Measurements from ENCODE around the gene FCMR.

GRCh38 chr1:206859082-206859521, 62.6 kb downstream of the FCMR start:
- TF ChIP-seq CTCF (IDR thresholded peaks at IDR 0.05; ENCODE audit: low read depth, low read length, missing input control): no peak
- TF ChIP-seq JUND (IDR thresholded peaks at IDR 0.05): no peak
- TF ChIP-seq TAF1 (conservative IDR thresholded peaks at IDR 0.05): no peak
- TF ChIP-seq MAX (IDR thresholded peaks at IDR 0.05): no peak
- TF ChIP-seq, protein P1, sequence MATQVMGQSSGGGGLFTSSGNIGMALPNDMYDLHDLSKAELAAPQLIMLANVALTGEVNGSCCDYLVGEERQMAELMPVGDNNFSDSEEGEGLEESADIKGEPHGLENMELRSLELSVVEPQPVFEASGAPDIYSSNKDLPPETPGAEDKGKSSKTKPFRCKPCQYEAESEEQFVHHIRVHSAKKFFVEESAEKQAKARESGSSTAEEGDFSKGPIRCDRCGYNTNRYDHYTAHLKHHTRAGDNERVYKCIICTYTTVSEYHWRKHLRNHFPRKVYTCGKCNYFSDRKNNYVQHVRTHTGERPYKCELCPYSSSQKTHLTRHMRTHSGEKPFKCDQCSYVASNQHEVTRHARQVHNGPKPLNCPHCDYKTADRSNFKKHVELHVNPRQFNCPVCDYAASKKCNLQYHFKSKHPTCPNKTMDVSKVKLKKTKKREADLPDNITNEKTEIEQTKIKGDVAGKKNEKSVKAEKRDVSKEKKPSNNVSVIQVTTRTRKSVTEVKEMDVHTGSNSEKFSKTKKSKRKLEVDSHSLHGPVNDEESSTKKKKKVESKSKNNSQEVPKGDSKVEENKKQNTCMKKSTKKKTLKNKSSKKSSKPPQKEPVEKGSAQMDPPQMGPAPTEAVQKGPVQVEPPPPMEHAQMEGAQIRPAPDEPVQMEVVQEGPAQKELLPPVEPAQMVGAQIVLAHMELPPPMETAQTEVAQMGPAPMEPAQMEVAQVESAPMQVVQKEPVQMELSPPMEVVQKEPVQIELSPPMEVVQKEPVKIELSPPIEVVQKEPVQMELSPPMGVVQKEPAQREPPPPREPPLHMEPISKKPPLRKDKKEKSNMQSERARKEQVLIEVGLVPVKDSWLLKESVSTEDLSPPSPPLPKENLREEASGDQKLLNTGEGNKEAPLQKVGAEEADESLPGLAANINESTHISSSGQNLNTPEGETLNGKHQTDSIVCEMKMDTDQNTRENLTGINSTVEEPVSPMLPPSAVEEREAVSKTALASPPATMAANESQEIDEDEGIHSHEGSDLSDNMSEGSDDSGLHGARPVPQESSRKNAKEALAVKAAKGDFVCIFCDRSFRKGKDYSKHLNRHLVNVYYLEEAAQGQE (IDR thresholded peaks at IDR 0.05): no peak

Data from liver (tissue), 3 donors.